Measurements from ENCODE around the gene OLFM4.

The OLFM4 gene

GRCh38 chr13:53073711-53074110 is 45.1 kb downstream of the OLFM4 start:
- no peak for TF ChIP-seq CTCF (IDR thresholded peaks at IDR 0.05; ENCODE audit: insufficient read depth, low read length, poor library complexity, severe bottlenecking)
- no peak for DNase-seq (ENCODE audit: extremely low read depth, insufficient read length)
- Histone ChIP-seq H3K4me3 (replicated peaks; ENCODE audit: low read depth, low read length) (no peak overlapping the region), H3K36me3 (ENCODE audit: control insufficient read depth, insufficient read depth, low read length) (no peaks in the 10 kb centered on the region), H3K27me3 (replicated peaks; ENCODE audit: control insufficient read depth, insufficient read depth, low read length) (no peaks in the 10 kb centered on the region)

- Histone ChIP-seq H3K27me3 (replicated peaks; ENCODE audit: control insufficient read depth, insufficient read depth, low read length) (no peaks in the 10 kb centered on the region), H3K36me3 (ENCODE audit: control insufficient read depth, insufficient read depth, low read length) (no peaks in the 10 kb centered on the region), H3K4me3 (replicated peaks; ENCODE audit: low read depth, low read length) (no peak overlapping the region)
- TF ChIP-seq CTCF (IDR thresholded peaks at IDR 0.05; ENCODE audit: insufficient read depth, low read length, poor library complexity, severe bottlenecking): no peak
- no peak for DNase-seq (ENCODE audit: extremely low read depth, insufficient read length)
These were observed 45.5 kb downstream of the OLFM4 start for GRCh38 chr13:53074114-53074513.

- Histone ChIP-seq H3K27me3 (replicated peaks; ENCODE audit: control insufficient read depth, insufficient read depth, low read length) (no peaks in the 10 kb centered on the region), H3K4me3 (replicated peaks; ENCODE audit: low read depth, low read length) (no peak overlapping the region), H3K36me3 (ENCODE audit: control insufficient read depth, insufficient read depth, low read length) (no peaks in the 10 kb centered on the region)
- DNase-seq (ENCODE audit: extremely low read depth, insufficient read length): no peak
- no peak for TF ChIP-seq CTCF (IDR thresholded peaks at IDR 0.05; ENCODE audit: insufficient read depth, low read length, poor library complexity, severe bottlenecking)
These were observed 46.9 kb downstream of the OLFM4 start for GRCh38 chr13:53075356-53076041.

GRCh38 chr13:53079691-53080090 is 51.1 kb downstream of the OLFM4 start:
- H3K27me3 ChIP-seq (replicated peaks; ENCODE audit: control insufficient read depth, insufficient read depth, low read length): no peaks in the 10 kb centered on the region
- H3K36me3 ChIP-seq (ENCODE audit: control insufficient read depth, insufficient read depth, low read length): no peaks in the 10 kb centered on the region
- no peak overlapping the region for H3K4me3 ChIP-seq (replicated peaks; ENCODE audit: low read depth, low read length)
- no peak for TF ChIP-seq CTCF (IDR thresholded peaks at IDR 0.05; ENCODE audit: insufficient read depth, low read length, poor library complexity, severe bottlenecking)
- no peak for DNase-seq (ENCODE audit: extremely low read depth, insufficient read length)

GRCh38 chr13:53088871-53089270 is 60.3 kb downstream of the OLFM4 start:
- H3K36me3 ChIP-seq (ENCODE audit: control insufficient read depth, insufficient read depth, low read length): no peaks in the 10 kb centered on the region
- H3K27me3 ChIP-seq (replicated peaks; ENCODE audit: control insufficient read depth, insufficient read depth, low read length): no peaks in the 10 kb centered on the region; the same call in 1 of the 2 replicates
- DNase-seq (ENCODE audit: extremely low read depth, insufficient read length): no peak
- no peak for TF ChIP-seq CTCF (IDR thresholded peaks at IDR 0.05; ENCODE audit: insufficient read depth, low read length, poor library complexity, severe bottlenecking)
- H3K4me3 ChIP-seq (replicated peaks; ENCODE audit: low read depth, low read length): no peak overlapping the region

- no peak for TF ChIP-seq CTCF (IDR thresholded peaks at IDR 0.05; ENCODE audit: insufficient read depth, low read length, poor library complexity, severe bottlenecking)
- no peak for DNase-seq (ENCODE audit: extremely low read depth, insufficient read length)
- Histone ChIP-seq H3K4me3 (replicated peaks; ENCODE audit: low read depth, low read length) (no peak overlapping the region), H3K36me3 (ENCODE audit: control insufficient read depth, insufficient read depth, low read length) (no peaks in the 10 kb centered on the region), H3K27me3 (replicated peaks; ENCODE audit: control insufficient read depth, insufficient read depth, low read length) (no peaks in the 10 kb centered on the region; the same call in 1 of the 2 replicates)
These were observed 61.3 kb downstream of the OLFM4 start for GRCh38 chr13:53089951-53090350.

Measured in GM06990 (cell line).